ENCODE measurements around the gene CSN3.

The CSN3 gene

GRCh38 chr4:70291341-70291740 is 48.9 kb downstream of the CSN3 start:
- no peak for DNase-seq (ENCODE audit: low spot score)

GRCh38 chr4:70297576-70297975 is 55.2 kb downstream of the CSN3 start:
- DNase-seq (ENCODE audit: low spot score) = no peak

GRCh38 chr4:70298051-70298450 is 55.7 kb downstream of the CSN3 start:
- no peak for DNase-seq (ENCODE audit: low spot score)

- no peak for DNase-seq (ENCODE audit: low spot score)
These were observed 57.2 kb downstream of the CSN3 start for GRCh38 chr4:70299643-70300042.

GRCh38 chr4:70300215-70300614 is 57.8 kb downstream of the CSN3 start:
- DNase-seq (ENCODE audit: low spot score) = no peak

Data from activated CD4-positive, alpha-beta T cell treated with anti-CD3 and anti-CD28 coated beads, Interleukin-2, Interleukin-4, amounts not matched to agents 100 ng/mL and 50 ng/mL, durations not matched to agents 16 hours and 8 hours (primary cell).